Activated naive CD4-positive, alpha-beta T cell treated with anti-CD3 and anti-CD28 coated beads for 36 hours (primary cell): Measurements from ENCODE around the gene SLC24A4. TPM values are rescaled to one million over a fixed set of nuclear protein-coding genes. Genes with fewer than 3 reads are reported as not detected.

Experiments used
- CTCF ChIA-PET: fragments of 350-600 bp; sonication (Branson Sonifier 250); formaldehyde crosslinking; loops from one replicate; lab custom pipeline; 2021; ENCODE audit warnings: antibody characterized with exemption; lab: Charles Lee
- DNase-seq: peaks from one replicate; pipeline ENCODE4 v3.0.0-alpha.2; 2020
- H3K27ac Mint-ChIP-seq: one replicate; pipeline ENCODE4 v1.8.0; 2021; ENCODE audit warnings: mild to moderate bottlenecking, mixed read lengths
- H3K27me3 Mint-ChIP-seq: one replicate; pipeline ENCODE4 v1.8.0; 2021; ENCODE audit warnings: low read depth, mixed read lengths
- H3K36me3 Mint-ChIP-seq: one replicate; pipeline ENCODE4 v1.8.0; 2021; ENCODE audit warnings: low read depth, mixed read lengths
- H3K4me1 Mint-ChIP-seq: one replicate; pipeline ENCODE4 v1.8.0; 2021; ENCODE audit warnings: low read depth, mixed read lengths
- H3K4me3 Mint-ChIP-seq: one replicate; pipeline ENCODE4 v1.8.0; 2021; ENCODE audit warnings: mild to moderate bottlenecking, moderate library complexity, mixed read lengths
- H3K9me3 Mint-ChIP-seq: one replicate; pipeline ENCODE4 v1.8.0; 2021; ENCODE audit warnings: mixed read lengths
- intact Hi-C: fragments of 100-400 bp; cut with micrococcal nuclease; formaldehyde crosslinking; loops from one replicate; pipeline ENCODE4 v1.15.1; 2023
- total RNA-seq, 2 experiments: library from RNA; stranded (reverse); gene quantifications; one replicate each; pipeline ENCODE4 v1.2.3, GENCODE V29; 2021

SLC24A4 gene
- total RNA-seq, 2 experiments from 2014 or later: not detected

GRCh38 chr14:92469515-92469914, 146.6 kb downstream of the SLC24A4 start:
- Mint-ChIP-seq H3K27me3 (no peaks in the 10 kb centered on the region), H3K36me3 (no peaks in the 10 kb centered on the region), H3K27ac (no peak overlapping the region), H3K9me3 (peaks cover 4% of the 10 kb centered on the region), H3K4me3 (no peak overlapping the region), H3K4me1 (peaks cover 10% of the 10 kb centered on the region)
- CTCF ChIA-PET: no interaction called here
- intact Hi-C loops: no loop called here
- DNase-seq: no peak

DNA sequence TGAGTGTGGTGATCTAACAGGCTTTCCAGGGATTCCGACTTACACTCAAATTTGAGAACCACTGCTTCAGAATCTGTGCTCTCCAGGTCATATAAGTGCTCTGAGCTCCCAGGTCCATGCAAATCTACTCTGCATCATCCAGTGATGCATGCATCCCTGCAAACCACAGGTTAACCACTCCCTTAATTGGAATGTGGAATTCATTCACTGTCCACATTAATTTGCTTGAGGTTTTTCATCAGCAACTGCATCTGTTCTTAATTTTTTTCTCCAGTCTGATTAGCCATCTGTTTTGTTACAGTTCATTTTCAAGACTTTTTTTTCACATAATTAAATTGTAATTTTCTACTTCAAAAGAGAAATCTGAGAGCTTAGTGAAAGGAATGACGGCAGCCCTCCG, 147.2 kb downstream of the SLC24A4 start:
- intact Hi-C loops: no loop called here
- Mint-ChIP-seq H3K4me3 (no peak overlapping the region), H3K9me3 (peaks cover 4% of the 10 kb centered on the region), H3K4me1 (peaks cover 10% of the 10 kb centered on the region), H3K36me3 (no peaks in the 10 kb centered on the region), H3K27ac (no peak overlapping the region), H3K27me3 (no peaks in the 10 kb centered on the region)
- CTCF ChIA-PET: no interaction called here
- DNase-seq: no peak

DNA sequence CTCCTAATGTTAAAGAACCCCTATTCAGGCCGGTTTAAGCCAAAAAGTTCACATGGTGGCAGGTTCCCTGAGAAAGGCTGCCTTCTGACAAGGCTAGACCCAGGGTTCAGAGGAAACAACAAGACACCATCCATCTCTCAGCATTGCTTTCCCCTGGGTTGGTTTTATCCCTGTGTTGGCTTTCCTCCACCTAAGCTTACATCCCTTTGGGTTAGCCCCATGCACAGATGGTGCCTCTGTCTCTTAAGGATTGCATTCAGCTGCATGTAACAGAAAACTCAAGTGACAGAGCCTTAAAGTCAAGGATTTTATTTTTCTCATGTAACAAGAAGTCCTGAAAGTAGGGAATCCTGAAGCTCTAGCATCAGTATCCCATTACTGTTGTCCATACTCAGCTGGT, 147.8 kb downstream of the SLC24A4 start:
- CTCF ChIA-PET: no interaction called here
- H3K9me3 Mint-ChIP-seq: peaks cover 4% of the 10 kb centered on the region
- H3K4me1 Mint-ChIP-seq: peaks cover 10% of the 10 kb centered on the region
- no peak for DNase-seq
- no peaks in the 10 kb centered on the region for H3K36me3 Mint-ChIP-seq
- intact Hi-C loops: no loop called here
- no peak overlapping the region for H3K27ac Mint-ChIP-seq
- H3K27me3 Mint-ChIP-seq: no peaks in the 10 kb centered on the region
- no peak overlapping the region for H3K4me3 Mint-ChIP-seq

DNA sequence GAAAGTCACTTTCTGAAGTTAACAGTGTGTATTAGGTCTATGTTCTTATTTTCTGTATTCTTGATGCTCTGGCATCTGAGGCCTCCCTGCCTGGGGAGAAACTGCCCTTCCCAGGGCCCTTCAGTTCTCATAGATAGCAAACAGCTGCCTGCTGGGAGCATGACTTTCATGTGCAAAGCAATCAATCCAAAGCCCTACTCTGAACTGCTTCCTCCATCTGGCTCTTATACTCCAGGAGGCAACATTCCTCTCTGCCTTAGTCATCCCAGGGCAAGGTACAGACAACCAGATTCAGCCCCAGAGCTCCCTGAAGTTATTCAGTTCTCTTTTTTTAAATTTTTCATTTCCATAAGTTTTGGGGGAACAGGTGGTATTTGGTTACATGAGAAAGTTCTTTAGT, 149.0 kb downstream of the SLC24A4 start:
- no peak for DNase-seq

DNA sequence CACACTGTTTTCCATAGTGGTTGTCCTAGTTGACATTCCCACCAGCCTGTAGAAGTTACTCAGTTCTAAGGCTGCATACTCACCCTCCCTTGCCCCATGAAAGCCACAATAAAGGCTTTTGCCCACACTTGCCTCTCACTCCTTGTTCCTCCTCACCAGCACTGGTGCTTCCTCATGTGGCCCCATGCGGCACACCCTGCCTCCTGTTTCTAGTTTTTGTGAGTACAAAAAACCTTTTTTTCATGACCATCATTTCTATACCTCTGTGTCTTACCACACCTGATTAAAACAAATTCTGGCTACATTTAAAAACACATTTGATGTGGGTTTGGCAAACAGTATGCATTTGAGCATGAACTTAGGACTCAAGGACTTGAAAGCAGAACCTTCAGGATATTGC, 149.9 kb downstream of the SLC24A4 start:
- H3K27me3 Mint-ChIP-seq: no peaks in the 10 kb centered on the region
- no peaks in the 10 kb centered on the region for H3K36me3 Mint-ChIP-seq
- H3K27ac Mint-ChIP-seq: no peak overlapping the region
- CTCF ChIA-PET: no interaction called here
- no peaks in the 10 kb centered on the region for H3K9me3 Mint-ChIP-seq
- no peak for DNase-seq
- H3K4me3 Mint-ChIP-seq: no peak overlapping the region
- H3K4me1 Mint-ChIP-seq: peaks cover 10% of the 10 kb centered on the region
- intact Hi-C loops: no loop called here

More for the DNA sequence above, 149.0 kb downstream of the SLC24A4 start:
- intact Hi-C loops: no loop called here
- no peak overlapping the region for H3K27ac Mint-ChIP-seq
- CTCF ChIA-PET: no interaction called here
- no peaks in the 10 kb centered on the region for H3K36me3 Mint-ChIP-seq
- H3K9me3 Mint-ChIP-seq: peaks cover 4% of the 10 kb centered on the region
- H3K4me1 Mint-ChIP-seq: peaks cover 10% of the 10 kb centered on the region
- no peaks in the 10 kb centered on the region for H3K27me3 Mint-ChIP-seq
- no peak overlapping the region for H3K4me3 Mint-ChIP-seq

- intact Hi-C loops: no loop called here
- CTCF ChIA-PET: no interaction called here
Measured at GRCh38 chr14:92473261-92473968, 150.4 kb downstream of the SLC24A4 start.

GRCh38 chr14:92473969-92474535, 151.1 kb downstream of the SLC24A4 start:
- Mint-ChIP-seq H3K36me3 (no peaks in the 10 kb centered on the region), H3K27me3 (no peaks in the 10 kb centered on the region), H3K4me3 (no peak overlapping the region), H3K4me1 (peaks cover 10% of the 10 kb centered on the region), H3K9me3 (no peaks in the 10 kb centered on the region), H3K27ac (no peak overlapping the region)
- CTCF ChIA-PET: no interaction called here
- intact Hi-C loops: no loop called here
- no peak for DNase-seq

More at GRCh38 chr14:92473261-92473968, 150.4 kb downstream of the SLC24A4 start:
- no peak for DNase-seq
- no peak overlapping the region for H3K4me3 Mint-ChIP-seq
- H3K27ac Mint-ChIP-seq: no peak overlapping the region
- no peaks in the 10 kb centered on the region for H3K27me3 Mint-ChIP-seq
- no peaks in the 10 kb centered on the region for H3K9me3 Mint-ChIP-seq
- H3K36me3 Mint-ChIP-seq: no peaks in the 10 kb centered on the region
- H3K4me1 Mint-ChIP-seq: peaks cover 10% of the 10 kb centered on the region

GRCh38 chr14:92475037-92475436, 152.1 kb downstream of the SLC24A4 start:
- H3K4me3 Mint-ChIP-seq: no peak overlapping the region
- intact Hi-C loops: no loop called here

DNA sequence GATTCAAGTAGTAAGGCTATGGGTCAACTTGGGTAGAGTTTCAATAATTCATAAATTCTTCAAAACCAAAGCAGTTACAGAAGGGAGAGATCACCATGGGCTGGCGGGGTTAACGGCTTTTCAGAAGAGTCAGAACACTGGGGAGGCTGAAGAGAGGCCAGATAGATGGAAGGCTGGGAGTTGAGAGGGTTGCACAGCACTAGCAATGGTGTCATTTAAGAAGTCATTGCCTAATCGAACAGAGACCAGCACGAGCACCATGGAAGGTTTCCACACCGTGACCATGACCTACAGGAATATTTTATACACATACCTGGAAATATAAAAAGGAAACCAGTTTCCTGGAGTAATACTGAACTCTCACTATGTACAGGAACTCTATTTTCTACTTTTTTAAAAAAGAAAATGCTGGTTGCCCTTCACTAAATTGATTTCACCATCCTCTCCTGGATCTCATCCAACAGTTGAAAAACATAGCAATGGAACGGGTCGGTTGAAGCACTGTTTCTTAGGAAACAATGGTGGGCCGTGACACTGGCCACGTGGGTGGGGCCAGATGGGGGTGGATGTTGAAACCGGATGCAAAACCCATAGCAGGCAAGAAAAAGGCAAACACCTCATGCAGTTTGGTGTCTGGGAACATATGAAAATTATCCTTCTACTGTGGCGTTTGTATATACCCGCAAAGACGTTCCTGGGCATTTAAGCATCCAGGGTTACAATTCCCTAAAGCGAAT, 152.7 kb downstream of the SLC24A4 start:
- no peaks in the 10 kb centered on the region for H3K36me3 Mint-ChIP-seq
- no peak overlapping the region for H3K27ac Mint-ChIP-seq
- DNase-seq: no peak
- peaks cover 10% of the 10 kb centered on the region for H3K4me1 Mint-ChIP-seq
- no peaks in the 10 kb centered on the region for H3K9me3 Mint-ChIP-seq
- CTCF ChIA-PET: interaction anchor here (0.6 to 1.3 kb wide), 3 partner anchors 10 to 232 kb away, joined by 3 to 4 read pairs (median 3); no protein-coding TSS in a partner anchor
- no peaks in the 10 kb centered on the region for H3K27me3 Mint-ChIP-seq
- no peak overlapping the region for H3K4me3 Mint-ChIP-seq
- intact Hi-C loops: no loop called here

More at GRCh38 chr14:92475037-92475436, 152.1 kb downstream of the SLC24A4 start:
- no peak overlapping the region for H3K27ac Mint-ChIP-seq
- no peaks in the 10 kb centered on the region for H3K9me3 Mint-ChIP-seq
- DNase-seq: no peak
- H3K4me1 Mint-ChIP-seq: peaks cover 10% of the 10 kb centered on the region
- no peaks in the 10 kb centered on the region for H3K27me3 Mint-ChIP-seq
- no peaks in the 10 kb centered on the region for H3K36me3 Mint-ChIP-seq
- CTCF ChIA-PET: interaction anchor here (1.1 kb wide), 1 partner anchor 9 kb away, joined by 4 read pairs; no protein-coding TSS in a partner anchor

GRCh38 chr14:92480856-92481255, 157.9 kb downstream of the SLC24A4 start:
- H3K36me3 Mint-ChIP-seq: no peaks in the 10 kb centered on the region
- H3K9me3 Mint-ChIP-seq: no peaks in the 10 kb centered on the region
- CTCF ChIA-PET: no interaction called here
- no peak for DNase-seq
- no peaks in the 10 kb centered on the region for H3K27me3 Mint-ChIP-seq
- intact Hi-C loops: no loop called here
- no peak overlapping the region for H3K27ac Mint-ChIP-seq
- H3K4me1 Mint-ChIP-seq: no peaks in the 10 kb centered on the region
- no peak overlapping the region for H3K4me3 Mint-ChIP-seq

GRCh38 chr14:92481386-92481785, 158.4 kb downstream of the SLC24A4 start:
- no peak for DNase-seq
- Mint-ChIP-seq H3K27me3 (no peaks in the 10 kb centered on the region), H3K9me3 (no peaks in the 10 kb centered on the region), H3K36me3 (no peaks in the 10 kb centered on the region), H3K27ac (no peak overlapping the region), H3K4me1 (no peaks in the 10 kb centered on the region), H3K4me3 (no peak overlapping the region)
- CTCF ChIA-PET: no interaction called here
- intact Hi-C loops: no loop called here

- CTCF ChIA-PET: interaction anchor here (0.6 kb wide), 1 partner anchor 137 kb away, joined by 4 read pairs; no protein-coding TSS in a partner anchor
- Mint-ChIP-seq H3K27me3 (no peaks in the 10 kb centered on the region), H3K36me3 (no peaks in the 10 kb centered on the region), H3K27ac (no peak overlapping the region), H3K9me3 (no peaks in the 10 kb centered on the region), H3K4me1 (no peaks in the 10 kb centered on the region), H3K4me3 (no peak overlapping the region)
- DNase-seq: no peak
- intact Hi-C loops: no loop called here
Measured at GRCh38 chr14:92481811-92482555, 159.0 kb downstream of the SLC24A4 start.
